Fibroblast of villous mesenchyme (primary cell): ENCODE data around the gene MACROD1. TPM values are rescaled to one million over a fixed set of nuclear protein-coding genes. Genes with fewer than 3 reads are reported as not detected.

Experiments
- DNase-seq: peaks from one replicate; pipeline ENCODE4 v3.0.0-alpha.2; 2010; ENCODE audit warnings: low read depth
- H3K4me3 ChIP-seq: 2 replicates; pipeline ENCODE4 v1.5.1; 2011; ENCODE audit warnings: low read depth, mild to moderate bottlenecking, low read length
- total RNA-seq: library from RNA; depleted of rRNA; stranded (reverse); fragments of >200 nt; gene quantifications from 2 replicates; pipeline ENCODE4 v1.2.3, GENCODE V29; 2012
- TF ChIP-seq, protein P1 (sequence below): IDR thresholded peaks from 2 replicates; pipeline ENCODE4 v1.5.1; 2012; ENCODE audit warnings: low read depth, mild to moderate bottlenecking, low read length; ENCODE audit not compliant: insufficient read depth

Gene MACROD1
- total RNA-seq, 1 donor = 8.6 TPM

DNA sequence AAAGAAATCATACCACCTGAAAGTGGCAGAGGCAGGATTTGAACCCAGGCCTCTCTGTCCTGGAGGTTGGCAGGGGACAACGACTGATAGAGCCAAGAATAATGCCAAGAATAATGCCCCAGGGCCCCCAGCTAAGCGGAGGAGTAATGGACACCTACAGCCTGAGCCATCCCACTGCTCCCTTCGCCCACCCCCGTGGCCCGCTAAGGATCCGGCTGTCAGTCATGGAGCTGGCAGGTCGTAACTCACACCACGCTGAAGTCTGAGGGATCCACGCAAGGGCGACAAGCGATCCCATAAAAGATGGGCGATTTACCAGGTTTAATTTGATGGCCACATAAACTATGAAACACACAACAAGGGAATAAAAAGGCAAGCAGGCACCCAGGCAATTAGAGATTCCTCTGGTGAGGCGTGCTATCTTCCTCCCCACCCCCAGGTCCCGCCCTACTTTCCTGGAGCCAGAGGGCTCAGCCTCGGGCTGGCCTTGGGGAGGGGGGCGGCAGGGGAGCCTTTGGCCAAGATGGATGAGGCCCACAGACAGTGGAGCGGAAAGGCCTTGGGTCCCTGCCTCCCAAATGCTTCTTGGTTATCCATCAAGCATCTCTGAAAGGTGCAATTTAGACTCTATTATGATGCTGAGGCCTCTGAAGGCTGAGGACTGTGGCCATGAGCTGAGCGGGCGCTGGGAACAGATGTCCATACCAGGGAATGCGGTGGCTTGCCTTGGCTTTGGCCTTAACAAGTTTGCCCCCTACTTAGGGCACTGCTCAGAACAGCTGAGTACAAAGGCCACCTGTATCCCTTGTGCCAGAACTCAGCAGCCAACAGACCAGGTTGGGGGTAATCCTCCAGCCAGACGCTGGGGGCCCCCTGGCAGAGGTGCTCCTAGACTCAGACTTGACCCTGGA is 55.2 kb downstream of the MACROD1 start:
- TF ChIP-seq, protein P1, sequence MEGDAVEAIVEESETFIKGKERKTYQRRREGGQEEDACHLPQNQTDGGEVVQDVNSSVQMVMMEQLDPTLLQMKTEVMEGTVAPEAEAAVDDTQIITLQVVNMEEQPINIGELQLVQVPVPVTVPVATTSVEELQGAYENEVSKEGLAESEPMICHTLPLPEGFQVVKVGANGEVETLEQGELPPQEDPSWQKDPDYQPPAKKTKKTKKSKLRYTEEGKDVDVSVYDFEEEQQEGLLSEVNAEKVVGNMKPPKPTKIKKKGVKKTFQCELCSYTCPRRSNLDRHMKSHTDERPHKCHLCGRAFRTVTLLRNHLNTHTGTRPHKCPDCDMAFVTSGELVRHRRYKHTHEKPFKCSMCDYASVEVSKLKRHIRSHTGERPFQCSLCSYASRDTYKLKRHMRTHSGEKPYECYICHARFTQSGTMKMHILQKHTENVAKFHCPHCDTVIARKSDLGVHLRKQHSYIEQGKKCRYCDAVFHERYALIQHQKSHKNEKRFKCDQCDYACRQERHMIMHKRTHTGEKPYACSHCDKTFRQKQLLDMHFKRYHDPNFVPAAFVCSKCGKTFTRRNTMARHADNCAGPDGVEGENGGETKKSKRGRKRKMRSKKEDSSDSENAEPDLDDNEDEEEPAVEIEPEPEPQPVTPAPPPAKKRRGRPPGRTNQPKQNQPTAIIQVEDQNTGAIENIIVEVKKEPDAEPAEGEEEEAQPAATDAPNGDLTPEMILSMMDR = no peak
- DNase-seq = no peak
- H3K4me3 ChIP-seq = no peak overlapping the region

DNA sequence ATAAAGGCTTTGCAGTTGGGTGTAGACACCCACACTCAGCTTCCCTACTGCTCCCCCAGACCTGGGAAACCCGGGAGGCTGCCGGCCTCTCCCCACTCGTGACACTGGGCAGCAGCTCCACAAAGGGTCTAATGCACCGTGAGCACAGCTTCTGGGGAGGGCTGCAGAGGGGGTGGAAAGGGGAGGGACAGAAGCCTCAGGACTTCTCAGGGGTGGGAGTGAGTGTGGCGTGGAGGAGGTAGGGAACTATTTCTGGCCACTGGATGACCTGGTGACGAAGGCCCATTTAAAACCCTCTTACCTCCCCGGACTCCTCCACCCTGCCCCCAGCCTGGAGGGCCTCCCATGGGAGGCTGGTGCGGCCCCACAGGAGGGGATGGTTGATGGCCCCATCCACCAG is 56.6 kb downstream of the MACROD1 start:
- TF ChIP-seq, protein P1 = no peak
- no peak for DNase-seq
- H3K4me3 ChIP-seq = no peak overlapping the region

DNA sequence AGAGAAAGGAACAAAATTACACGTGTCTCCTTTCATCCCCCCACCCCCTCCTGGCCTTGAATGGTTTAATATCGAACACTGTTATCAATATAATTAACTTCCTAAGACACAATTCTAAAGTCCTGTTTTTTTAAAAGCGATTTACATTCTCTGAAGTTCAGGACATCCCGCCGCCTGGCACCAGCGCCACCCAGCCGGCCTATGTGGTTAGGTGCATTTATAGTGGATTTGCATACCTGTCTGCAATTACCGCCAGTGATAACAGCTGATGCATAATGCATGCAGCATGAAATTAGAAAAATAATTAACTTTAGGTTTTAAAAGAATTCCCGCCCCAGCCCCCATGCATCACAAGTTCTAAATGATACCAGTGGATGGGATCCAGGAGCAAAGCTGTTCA is 58.6 kb downstream of the MACROD1 start:
- TF ChIP-seq, protein P1 = no peak
- no peak overlapping the region for H3K4me3 ChIP-seq
- no peak for DNase-seq

DNA sequence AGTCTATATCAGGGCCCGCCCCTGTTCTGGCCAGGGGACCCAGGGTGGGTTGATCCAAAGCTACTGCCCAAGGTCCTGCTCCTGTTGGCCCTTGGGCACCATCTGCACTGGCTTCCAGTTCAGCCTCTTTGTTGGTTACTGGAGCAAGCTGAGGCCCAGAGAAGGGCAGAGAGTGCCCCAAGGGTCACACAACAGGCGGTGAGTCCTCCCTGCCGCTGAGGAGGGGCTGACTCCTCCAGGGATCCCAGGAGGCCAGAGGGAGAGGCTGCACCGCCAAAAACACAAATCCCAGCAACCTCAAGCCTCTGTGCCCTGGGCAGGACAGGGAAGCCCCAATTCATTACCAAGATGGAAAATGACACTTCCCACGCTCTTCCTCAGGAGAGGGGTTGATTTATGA is 61.3 kb downstream of the MACROD1 start:
- TF ChIP-seq, protein P1 = no peak
- DNase-seq = no peak
- no peak overlapping the region for H3K4me3 ChIP-seq

DNA sequence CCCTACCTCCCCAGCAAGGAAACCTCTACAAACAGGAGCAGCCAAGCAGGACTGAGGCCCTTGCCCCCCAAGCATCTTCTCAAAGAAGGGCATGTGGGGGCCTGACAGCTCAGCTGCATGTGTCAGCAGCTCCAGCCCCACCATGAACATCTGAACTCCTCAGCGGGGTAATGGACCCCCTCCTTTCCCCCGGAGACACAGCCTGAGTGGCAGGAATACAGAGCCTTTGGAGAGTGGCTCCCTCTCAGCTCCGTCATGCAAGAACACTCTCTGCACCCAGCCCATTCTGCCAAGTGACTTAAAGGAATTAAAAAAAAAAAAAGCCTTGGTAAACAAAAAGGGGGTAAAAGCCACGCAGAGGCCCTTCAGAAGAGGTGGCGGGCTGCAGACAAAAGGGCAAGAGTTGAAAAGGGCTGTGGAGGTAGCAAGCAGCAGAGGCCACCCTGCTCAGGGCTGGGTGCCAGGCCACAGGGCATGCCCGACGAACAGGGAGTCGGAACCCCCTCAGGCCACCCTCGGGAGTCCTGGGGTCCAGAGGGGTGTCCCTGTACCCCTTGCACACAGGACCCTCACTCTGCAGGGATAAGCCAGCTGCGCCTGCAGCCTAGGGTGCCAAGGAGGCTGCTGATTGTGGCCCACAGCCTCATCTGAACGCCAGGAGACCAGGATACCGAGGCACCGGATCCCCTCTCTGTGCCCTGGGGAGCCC is 62.5 kb downstream of the MACROD1 start:
- TF ChIP-seq, protein P1 = no peak
- DNase-seq = no peak
- no peak overlapping the region for H3K4me3 ChIP-seq

DNA sequence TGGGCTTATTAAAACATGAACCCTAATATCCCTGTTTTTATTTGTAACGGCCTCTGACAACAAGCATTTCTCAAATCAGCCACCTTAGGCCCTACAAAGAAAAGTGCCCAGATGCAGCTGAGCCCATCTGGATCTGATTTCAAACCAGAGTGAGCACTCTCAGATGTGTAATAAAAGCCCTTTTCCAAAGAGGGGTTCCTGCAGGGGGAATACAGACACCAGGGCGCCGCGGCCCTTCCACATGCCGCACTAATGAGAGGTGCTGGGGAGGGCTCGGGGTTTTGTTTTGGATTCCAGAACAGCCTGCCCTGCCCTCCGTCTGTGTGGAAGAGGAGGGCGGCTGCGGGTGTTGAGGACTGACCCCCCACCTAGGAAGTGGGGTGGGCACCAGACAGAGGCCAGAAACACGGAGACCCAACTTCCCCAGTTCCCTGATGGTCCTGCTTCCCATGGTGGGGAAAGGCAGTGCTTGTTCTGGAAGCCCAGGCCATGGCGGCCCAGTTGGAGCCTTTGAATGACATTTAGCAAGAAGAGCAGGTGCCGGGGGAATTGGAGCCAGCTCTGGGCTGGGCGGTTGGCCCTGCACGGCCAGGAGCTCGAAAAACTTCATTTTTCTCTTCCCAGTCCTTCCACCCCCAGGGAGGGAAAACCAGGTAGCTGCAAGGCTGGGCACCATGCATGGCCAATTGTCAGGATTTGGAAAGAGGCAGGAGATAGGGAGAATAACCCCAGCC is 63.7 kb downstream of the MACROD1 start:
- no peak overlapping the region for H3K4me3 ChIP-seq
- no peak for DNase-seq
- TF ChIP-seq, protein P1 = no peak
